ENCODE data around the gene TRPM1.
A peak's percentile ranks its signal among the peaks of the same experiment; 100 is the strongest.

Gene TRPM1

GRCh38 chr15:31080591-31081014, 20.9 kb downstream of the TRPM1 start:
- peak overlapping the region; percentile 7 for H3K4me3 ChIP-seq (ENCODE audit: low read depth, low read length)
- in situ Hi-C loops (cut with HindIII; ENCODE audit: low sequenced_read_pairs), result no loop called here
- no peak for TF ChIP-seq CTCF (IDR thresholded peaks at IDR 0.05; ENCODE audit: low read depth, low read length, missing control alignments)
- no peak for DNase-seq (ENCODE audit: low read depth)

GRCh38 chr15:31079519-31079918, 22.0 kb downstream of the TRPM1 start:
- DNase-seq (ENCODE audit: low read depth), result no peak
- H3K4me3 ChIP-seq (ENCODE audit: low read depth, low read length), result no peak overlapping the region
- no peak for TF ChIP-seq CTCF (IDR thresholded peaks at IDR 0.05; ENCODE audit: low read depth, low read length, missing control alignments)
- in situ Hi-C loops (cut with HindIII; ENCODE audit: low sequenced_read_pairs), result no loop called here

- no peak for TF ChIP-seq CTCF (IDR thresholded peaks at IDR 0.05; ENCODE audit: low read depth, low read length, missing control alignments)
- in situ Hi-C loops (cut with HindIII; ENCODE audit: low sequenced_read_pairs), result no loop called here
- DNase-seq (ENCODE audit: low read depth), result no peak
- H3K4me3 ChIP-seq (ENCODE audit: low read depth, low read length), result no peak overlapping the region
These were observed 23.1 kb downstream of the TRPM1 start for GRCh38 chr15:31078471-31078870.

- no peak for DNase-seq (ENCODE audit: low read depth)
- no peak overlapping the region for H3K4me3 ChIP-seq (ENCODE audit: low read depth, low read length)
- TF ChIP-seq CTCF (IDR thresholded peaks at IDR 0.05; ENCODE audit: low read depth, low read length, missing control alignments), result no peak
- in situ Hi-C loops (cut with HindIII; ENCODE audit: low sequenced_read_pairs), result no loop called here
These were observed 23.6 kb downstream of the TRPM1 start for GRCh38 chr15:31077941-31078340.

- H3K4me3 ChIP-seq (ENCODE audit: low read depth, low read length), result no peak overlapping the region
- TF ChIP-seq CTCF (IDR thresholded peaks at IDR 0.05; ENCODE audit: low read depth, low read length, missing control alignments), result no peak
- in situ Hi-C loops (cut with HindIII; ENCODE audit: low sequenced_read_pairs), result no loop called here
- no peak for DNase-seq (ENCODE audit: low read depth)
These were observed 24.3 kb downstream of the TRPM1 start for GRCh38 chr15:31077181-31077580.

- H3K4me3 ChIP-seq (ENCODE audit: low read depth, low read length), result no peak overlapping the region
- TF ChIP-seq CTCF (IDR thresholded peaks at IDR 0.05; ENCODE audit: low read depth, low read length, missing control alignments), result no peak
- in situ Hi-C loops (cut with HindIII; ENCODE audit: low sequenced_read_pairs), result no loop called here
- DNase-seq (ENCODE audit: low read depth), result no peak
These were observed 27.2 kb downstream of the TRPM1 start for GRCh38 chr15:31074321-31074720.

- no peak for TF ChIP-seq CTCF (IDR thresholded peaks at IDR 0.05; ENCODE audit: low read depth, low read length, missing control alignments)
- DNase-seq (ENCODE audit: low read depth), result no peak
- H3K4me3 ChIP-seq (ENCODE audit: low read depth, low read length), result no peak overlapping the region
- in situ Hi-C loops (cut with HindIII; ENCODE audit: low sequenced_read_pairs), result no loop called here
These were observed 30.7 kb downstream of the TRPM1 start for GRCh38 chr15:31070867-31071266.

Measured in astrocyte of the cerebellum (primary cell).